EH (cell line): ENCODE data around the gene UBXN6.

Experiments used
- DNase-seq: peaks from one replicate; pipeline ENCODE4 v3.0.0-alpha.2; 2015; ENCODE audit warnings: low read depth

The UBXN6 gene

GRCh38 chr19:4493929-4494690 is 36.5 kb upstream of the UBXN6 start:
- DNase-seq = no peak

- DNase-seq = no peak
Observed at GRCh38 chr19:4493104-4493928, 35.7 kb upstream of the UBXN6 start.

GRCh38 chr19:4492337-4493103 is 34.9 kb upstream of the UBXN6 start:
- no peak for DNase-seq

- no peak for DNase-seq
Observed at GRCh38 chr19:4491446-4491845, 33.9 kb upstream of the UBXN6 start.

GRCh38 chr19:4488496-4488895 is 30.9 kb upstream of the UBXN6 start:
- DNase-seq = no peak

- DNase-seq = no peak
Observed at GRCh38 chr19:4487572-4487971, 30.0 kb upstream of the UBXN6 start.

- no peak for DNase-seq
Observed at GRCh38 chr19:4483385-4483784, 25.8 kb upstream of the UBXN6 start.

GRCh38 chr19:4482721-4483364 is 25.2 kb upstream of the UBXN6 start:
- no peak for DNase-seq

- DNase-seq = no peak
Observed at GRCh38 chr19:4477034-4477801, 19.6 kb upstream of the UBXN6 start.

GRCh38 chr19:4474514-4475022 is 17.0 kb upstream of the UBXN6 start:
- peak; percentile 80 for DNase-seq

GRCh38 chr19:4473763-4474513 is 16.3 kb upstream of the UBXN6 start:
- peak; percentile 24 for DNase-seq

GRCh38 chr19:4473011-4473762 is 15.6 kb upstream of the UBXN6 start:
- no peak for DNase-seq

- DNase-seq = no peak
Observed at GRCh38 chr19:4472174-4472974, 14.8 kb upstream of the UBXN6 start, which contains the start of gene HDGFL2. TSS of gene HDGFL2 (plus strand) at chr19:4472297. CDS start at chr19:4472351, 54 bp downstream.

- peak; percentile 100 for DNase-seq
Observed at GRCh38 chr19:4471403-4472173, 14.0 kb upstream of the UBXN6 start.

GRCh38 chr19:4467835-4468234 is 10.2 kb upstream of the UBXN6 start:
- DNase-seq = no peak

- no peak for DNase-seq
Observed at GRCh38 chr19:4464815-4465581, 7.4 kb upstream of the UBXN6 start.
